ENCODE results near the gene RPAIN.
A peak's percentile ranks its signal among the peaks of the same experiment; 100 is the strongest.
"Not testable (repeated sequence)": the region's sequence is repeated elsewhere in the genome, so short reads cannot be mapped to it uniquely, and the experiment has no call there.

Gene RPAIN

DNA sequence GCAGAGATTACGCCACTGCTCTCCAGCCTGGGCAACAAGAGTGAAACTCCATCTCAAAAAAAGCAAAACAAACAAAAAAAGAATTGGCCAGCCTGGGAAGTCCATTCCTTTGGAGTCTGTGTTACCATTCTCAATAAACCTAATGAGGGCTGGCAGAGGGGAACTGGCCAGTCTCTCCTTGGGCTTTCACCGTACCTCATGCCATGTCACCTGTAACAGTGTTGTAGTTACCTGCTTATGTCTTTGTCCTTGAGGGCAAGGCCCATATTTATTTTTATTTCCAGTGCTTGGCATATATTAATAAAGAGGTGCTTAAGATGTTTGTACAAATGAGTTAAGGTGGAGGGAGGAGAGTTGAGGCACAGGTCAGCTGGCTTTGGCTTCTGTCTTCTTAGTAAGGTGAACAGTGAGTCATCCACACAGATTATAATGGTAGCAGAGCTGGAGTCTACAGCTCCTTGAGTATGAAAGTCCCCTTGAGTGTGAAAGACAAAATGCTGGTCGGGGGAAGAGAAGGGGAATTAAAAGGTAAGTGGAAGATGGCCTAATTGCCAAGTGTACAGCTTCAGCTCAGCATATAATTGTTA lies 10.5 kb downstream of the RPAIN start:
- DNase-seq, result no peak

DNA sequence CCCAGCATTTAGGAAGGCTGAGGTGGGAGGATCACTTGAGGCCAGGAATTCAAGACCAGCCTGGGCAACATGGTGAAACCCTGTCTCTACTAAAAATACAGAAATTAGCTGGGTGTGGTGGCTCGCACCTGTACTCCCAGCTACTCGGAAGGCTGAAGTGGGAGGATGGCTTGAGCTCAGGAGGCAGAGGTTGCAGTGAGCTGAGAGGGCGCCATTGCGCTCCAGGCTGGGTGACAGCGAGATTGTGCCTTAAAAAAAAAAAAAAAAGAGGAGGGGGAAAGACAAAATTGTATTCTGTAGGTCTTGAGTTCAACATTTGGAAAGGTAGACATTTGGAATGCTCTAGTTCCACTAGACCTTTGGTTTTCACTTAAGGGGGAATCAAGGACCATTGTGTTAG lies 11.3 kb downstream of the RPAIN start:
- DNase-seq, result not testable (repeated sequence)

DNA sequence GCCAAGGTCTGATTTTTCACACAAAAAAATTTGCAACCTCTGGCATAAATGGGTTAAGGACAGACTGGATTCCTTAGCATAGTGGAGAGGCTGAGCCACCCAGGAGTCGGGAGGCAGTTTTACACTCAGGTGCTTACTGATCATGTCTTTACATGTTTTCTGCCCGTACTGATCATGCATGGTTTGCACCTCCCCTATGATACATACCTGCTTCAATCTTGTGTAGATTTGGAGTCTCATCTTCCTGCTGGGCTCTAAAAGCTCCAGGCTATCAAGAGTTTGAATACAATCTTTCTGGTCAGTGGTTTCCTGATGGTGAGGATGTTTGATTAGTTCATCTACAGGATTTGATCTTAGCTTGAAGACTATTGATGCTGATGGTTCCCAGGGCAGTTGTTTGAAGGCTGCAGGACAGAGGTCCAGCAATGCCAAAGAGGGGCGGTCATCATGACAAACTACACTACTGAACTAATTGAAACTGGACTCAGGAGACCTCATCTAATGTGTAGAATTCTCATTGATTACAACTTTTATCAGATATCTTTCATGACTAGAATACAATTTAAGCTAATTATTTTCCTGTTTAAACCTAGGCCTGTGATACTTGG lies 12.1 kb downstream of the RPAIN start:
- no peak for DNase-seq

DNA sequence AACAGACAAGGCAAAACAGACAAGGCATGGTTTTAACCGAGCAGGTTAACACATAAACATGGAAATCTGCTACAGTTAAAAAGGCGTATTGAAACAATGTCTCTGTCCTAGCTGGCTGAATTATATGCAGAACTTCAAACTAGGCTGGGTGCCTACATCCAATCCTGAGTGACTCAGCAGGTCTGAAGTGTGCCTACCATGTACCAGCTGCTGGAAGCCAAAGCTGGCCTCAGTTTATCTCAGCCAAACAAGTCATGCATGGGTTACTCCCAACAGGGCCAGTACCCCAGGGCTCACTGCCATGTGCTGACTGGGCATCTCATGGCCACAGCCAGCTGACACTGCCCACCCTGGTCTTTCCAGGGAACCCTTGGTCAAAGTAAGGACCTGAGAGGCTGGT lies 15.0 kb downstream of the RPAIN start:
- DNase-seq, result no peak

DNA sequence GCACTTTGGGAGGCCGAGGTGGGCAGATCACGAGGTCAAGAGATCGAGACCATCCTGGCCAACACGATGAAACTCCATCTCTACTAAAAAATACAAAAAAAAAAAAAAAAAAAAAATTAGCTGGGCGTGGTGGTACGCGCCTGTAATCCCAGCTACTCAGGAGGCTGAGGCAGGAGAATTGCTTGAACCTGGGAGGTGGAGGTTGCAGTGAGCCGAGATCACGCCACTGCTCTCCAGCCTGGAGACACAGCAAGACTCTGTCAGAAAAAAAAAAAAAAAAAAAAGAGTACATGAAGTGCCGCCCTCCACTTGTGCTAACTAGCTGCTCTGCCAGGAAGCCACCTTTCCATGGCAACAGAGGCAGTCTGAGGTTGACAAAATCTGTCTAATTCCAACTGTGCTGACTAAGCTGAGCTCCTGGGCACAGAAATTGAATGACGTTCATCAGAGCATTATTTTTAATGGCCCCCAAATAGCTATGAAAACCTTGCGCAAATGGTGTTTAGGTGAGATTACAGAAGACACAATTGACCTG lies 15.9 kb downstream of the RPAIN start:
- not testable (repeated sequence) for DNase-seq

DNA sequence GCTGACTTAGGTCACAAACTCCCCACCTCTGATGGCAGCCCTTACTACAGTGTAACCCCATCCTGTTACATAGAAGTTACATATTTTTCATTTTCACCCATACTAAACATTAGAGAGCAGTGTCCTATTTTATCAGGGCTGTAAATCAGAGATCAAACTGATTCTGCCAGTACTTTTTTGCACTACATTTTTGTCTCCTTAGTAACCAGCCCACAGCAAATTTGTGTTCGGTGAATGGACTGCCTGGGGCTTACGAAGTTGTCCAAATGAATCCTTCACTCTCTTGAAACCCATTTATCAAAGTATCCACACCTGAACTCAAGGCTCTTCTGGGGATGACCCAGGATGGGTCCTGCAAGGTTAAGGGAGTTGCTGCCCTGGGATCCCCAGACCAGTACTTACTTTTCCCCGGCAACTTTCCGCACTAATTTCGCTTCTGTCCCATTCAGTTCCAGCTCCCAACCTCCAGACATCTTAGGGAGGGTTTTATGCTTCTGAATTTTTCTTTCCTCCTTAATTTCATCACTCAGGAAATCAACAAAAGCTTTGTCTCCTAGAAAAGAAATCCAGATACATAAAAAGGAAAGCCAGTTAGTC lies 17.8 kb downstream of the RPAIN start:
- no peak for DNase-seq

DNA sequence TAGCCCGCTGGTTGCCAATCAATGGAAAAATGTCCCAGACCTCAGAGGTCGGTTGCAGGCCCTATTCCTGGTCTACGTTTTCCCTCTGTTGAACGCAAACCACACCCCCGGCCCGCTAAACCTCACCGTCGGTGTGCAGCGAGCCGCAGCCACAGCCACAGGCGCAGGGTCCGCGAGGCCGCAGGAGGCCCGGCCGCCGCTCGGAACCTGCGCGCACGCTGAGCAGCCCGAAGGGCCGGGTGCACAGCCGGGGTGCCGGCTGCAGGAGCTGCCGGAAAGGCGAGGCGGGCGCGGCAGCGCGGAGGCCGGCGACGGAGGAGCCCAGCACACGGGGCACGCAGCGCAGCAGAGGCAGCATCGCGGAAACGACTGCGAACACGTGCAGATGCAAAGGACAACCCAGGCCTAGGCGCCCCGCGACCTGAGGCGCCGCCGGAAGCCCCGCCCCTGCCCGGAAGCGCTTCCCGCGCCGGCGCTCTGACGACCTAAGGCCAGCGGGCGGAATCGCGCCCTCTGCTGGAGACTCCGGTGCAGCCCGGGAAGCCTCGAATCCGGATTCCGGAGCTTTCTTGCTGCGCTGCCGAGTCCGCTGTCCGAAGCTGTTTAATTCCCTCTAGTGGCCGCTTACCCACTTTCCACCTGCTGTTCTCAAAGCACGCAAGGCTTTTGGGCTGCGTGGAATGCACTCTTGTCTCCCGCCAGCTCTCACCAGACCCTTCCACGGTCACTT lies 18.9 kb downstream of the RPAIN start, which contains the start of gene C1QBP:
C1QBP (minus strand) TSS at position 440 of the 730 bp plus-strand sequence; CDS start at position 358, 82 bp downstream.
- DNase-seq, result peak; percentile 77

DNA sequence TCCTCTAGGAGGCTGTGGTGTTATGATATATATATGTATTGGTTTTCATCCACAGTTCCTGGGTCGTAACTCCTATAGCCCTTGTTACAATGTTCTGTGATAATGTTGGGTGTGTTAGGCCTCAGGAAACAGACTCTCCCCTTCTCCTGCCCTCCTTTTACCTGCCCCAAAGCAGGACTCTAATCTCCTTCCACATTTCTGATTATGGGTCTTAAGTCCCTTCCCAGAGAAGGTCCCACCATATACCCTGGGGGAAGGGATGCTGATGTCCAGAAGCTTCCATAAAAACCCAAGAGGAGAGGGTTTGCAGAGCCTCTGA lies 19.4 kb downstream of the RPAIN start:
- no peak for DNase-seq

DNA sequence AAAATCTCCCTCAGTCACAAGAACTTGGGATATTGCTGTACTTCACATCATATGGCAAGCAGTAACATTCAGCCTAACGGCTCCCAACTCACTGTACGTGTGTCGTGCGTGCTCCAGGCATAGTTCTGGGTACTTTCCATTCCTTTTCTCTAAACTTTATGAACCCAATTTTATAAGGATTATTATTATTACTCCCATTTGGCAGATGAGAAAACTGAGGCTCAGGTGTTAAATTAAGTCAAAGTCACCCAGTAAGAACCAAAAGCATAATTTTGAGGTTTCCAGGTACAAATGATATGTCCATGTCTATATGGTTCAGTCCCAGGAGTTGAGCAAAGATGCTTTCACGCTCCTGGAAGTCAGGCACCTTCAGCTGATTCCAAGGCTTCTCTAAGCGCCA lies 23.7 kb downstream of the RPAIN start:
- DNase-seq, result no peak

DNA sequence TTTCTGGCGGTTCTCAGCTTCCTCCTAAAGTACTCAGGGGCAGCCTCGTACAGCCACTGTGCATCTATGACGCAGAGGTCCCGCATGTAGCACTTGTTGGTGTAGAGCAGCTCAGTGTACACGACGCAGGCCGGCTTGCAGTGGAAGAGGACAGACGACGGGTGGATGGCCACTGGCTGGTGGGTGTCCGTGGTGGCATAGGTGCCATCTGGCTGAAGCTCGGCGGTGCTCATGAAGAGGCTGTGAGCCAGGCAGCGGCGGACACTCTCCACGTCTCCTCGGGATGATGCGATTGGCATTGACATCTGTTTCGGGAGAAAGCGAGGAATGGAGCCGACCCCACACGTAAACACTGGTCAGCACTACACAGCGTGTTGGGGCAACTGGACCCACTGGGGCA lies 24.2 kb downstream of the RPAIN start:
- no peak for DNase-seq

DNA sequence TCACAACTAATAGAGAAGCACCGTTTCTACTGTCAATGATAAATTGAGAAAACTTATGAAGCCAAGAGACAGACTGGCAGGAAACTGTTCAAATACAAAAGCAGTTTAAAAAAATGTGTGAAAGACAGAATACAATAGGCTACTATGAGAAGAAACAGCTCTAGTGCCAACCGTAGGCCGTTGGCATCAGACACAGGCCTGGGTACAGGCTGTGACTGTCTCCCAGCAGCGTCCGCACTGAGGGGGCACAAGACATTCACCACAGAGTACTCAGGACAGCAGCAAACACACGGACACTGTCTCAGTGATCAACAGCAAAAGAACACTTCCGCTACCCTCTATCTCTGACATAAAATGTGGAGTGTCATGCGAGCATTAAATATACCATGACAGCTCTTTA lies 26.8 kb downstream of the RPAIN start:
- no peak for DNase-seq

DNA sequence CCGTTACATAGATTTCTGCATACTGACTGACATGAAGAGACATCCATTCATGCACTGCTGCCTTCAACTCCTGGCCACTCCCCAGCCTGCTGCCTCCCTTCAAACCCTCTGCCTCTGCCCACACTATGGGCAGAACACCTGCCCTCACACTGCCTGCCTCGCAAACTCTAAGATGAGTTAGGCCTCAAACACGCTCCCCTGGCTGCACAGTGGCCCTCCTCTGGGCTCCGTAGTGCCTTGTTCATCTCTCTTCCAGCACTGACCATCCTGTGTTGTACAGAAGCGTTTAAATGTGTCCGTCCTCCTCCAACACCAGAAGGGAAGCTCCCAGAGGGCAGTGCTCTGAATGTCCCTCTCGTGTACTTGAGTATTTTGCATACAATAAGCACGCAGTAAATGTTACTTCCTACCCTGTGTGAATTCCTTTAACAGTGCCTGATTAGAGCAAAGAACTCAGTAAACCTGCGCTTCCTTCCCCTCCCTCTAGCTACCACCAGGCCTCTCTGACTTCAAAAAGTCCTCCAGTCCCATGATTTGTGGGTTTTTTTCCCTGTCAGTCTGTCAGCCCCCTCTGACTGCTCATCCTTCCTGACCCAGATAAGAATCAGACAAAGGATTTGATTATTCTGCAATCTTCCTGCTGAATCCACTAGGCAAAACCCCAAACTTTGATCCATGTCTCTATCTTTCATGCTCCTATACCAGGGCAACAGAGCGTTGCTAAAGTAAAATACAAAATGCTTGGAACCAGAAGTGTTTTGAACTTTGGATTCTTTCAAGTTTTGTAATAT lies 44.9 kb downstream of the RPAIN start:
- no peak for DNase-seq

DNA sequence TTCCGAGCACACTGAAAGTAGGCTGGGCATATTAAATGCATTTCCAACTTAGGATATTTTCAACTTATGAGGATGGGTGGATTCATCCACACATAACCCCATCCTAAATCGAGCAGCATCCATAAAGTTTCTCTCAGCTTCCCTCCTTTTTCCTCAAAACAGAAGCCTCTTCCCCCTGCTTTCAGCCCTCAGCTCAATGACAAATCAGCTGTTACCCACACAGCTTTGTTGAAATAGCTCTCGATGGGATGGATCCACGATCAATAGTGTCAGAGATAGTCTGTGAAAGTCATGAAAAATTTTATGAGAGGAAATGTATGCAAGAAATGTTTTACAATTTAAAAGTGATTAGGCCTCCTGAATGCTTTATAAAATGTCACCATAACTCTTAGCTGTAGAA lies 46.3 kb downstream of the RPAIN start:
- no peak for DNase-seq

DNA sequence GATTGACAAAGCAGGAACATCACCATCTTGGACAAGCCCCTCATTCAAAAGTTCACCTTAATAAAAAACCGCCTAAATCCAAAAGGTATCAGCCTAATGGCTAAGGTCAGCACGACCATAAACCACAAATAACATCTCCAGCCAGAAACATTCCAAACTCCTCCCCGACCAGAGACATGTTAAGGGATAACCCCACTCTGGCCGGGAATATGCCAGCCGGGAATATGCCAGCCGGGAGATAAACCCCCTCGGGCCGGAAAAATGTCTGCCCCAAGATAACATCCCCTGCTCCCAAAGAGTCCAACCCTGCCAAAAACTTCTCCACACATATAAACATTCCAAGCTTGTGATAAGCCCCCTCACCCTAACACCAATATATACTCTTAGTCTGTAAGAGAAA lies 47.4 kb downstream of the RPAIN start:
- no peak for DNase-seq

DNA sequence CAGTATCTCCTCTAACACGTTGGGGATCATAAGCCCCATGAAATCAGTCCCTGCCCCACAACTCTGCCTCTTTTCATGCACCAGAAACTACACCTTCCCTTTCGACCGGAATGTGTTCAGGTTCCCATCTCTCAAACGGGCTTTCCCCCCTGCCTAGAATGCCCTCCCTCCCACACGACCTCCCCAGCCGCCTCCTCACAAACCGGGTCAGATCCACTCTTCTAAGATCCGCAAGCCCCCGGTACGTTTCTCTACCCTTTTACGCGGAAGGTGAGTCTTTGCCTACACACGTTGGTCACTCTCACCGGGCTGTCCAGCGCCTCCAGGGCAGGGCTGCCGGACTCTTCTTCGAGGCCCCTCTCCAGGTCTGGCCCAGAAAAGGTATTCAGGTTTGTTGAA lies 48.1 kb downstream of the RPAIN start:
- peak; percentile 4 for DNase-seq

DNA sequence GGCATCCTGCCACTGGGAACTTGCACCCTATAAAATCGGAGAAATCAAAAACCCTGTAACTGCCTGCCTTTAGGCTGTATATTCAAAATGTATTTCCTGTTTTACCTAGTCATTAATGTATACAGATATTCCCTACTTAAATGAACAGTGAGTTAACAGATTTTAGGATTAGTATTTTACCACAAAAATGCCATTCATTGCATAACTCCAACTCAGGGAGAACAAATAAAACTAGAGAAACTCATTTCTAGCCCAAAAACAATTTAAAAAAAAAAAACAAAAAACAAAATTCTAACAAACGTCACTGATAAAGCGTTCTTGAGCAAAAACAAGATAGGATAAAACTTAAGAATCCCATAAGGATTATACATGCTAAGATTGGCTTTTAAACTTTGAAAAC lies 52.5 kb downstream of the RPAIN start:
- no peak for DNase-seq

DNA sequence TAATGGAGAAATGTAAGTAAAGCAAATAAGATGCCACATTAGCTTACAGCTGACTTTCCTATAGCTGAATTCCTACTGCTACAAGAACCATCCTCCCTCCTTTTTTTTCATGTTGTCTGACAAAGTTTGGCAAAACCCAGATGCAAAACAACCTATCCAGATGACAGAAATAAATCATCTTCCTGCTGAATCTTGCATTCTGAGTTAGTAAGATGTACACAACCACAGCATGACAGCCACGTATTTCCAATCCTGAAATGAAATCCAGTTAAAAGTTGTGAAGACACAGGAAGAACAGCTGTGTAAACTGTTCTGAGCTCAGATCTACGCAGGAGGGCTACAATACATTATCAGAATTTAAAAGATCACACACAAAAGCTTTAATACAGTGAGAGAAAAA lies 53.9 kb downstream of the RPAIN start:
- no peak for DNase-seq

DNA sequence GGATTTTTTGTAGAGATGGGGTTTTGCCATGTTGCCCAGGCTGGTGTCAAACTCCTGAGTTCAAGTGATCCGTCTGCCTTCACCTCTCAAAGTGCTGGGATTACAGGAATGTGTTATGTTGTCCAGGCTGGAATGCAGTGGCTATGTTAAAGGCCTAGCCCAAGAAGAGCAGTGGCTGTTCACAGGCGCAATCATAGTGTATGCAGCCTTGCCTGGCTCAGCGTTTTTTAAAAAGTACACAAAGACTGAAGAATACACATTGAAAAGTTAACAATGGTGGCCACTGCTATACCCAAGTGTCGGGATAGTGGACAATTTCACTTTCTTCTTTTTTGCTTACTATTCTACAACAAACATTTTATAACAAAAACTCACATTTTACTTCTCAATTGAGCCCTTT lies 59.0 kb downstream of the RPAIN start:
- no peak for DNase-seq

DNA sequence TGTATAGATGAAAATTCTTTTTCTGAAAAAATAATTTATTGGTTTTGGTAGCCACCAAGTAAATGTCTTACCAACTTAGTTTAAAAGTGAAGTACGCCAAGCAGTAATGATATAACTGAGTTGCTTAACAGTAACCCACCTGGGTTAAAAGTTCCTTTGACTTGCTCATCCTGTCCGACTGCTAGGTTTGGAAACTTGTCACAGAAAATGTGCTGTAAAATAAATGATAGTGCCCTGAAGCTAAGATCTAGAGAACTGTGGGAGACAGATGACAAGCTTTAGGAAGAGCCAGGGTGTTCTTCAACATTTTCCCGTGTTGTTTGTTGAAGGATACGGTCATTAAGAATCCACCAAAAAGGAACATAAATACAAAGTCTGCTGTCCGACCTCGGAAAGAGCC lies 61.0 kb downstream of the RPAIN start:
- DNase-seq, result no peak

DNA sequence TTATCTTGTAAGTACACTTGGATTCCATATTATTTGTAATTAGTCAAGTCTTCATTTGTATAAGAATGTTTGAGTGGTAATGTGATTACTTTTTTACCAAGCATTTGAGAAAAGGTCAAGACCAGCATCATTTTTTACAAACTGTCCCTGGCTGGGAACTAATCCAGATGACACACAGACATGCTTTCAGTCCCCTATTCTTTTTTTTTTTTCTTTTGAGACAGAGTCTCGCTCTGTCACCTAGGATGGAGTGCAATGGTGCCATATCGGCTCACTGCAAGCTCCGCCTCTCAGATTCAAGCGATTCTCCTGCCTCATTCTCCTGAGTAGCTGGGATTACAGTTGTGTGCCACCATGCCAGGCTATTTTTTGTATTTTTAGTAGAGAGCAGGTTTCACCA lies 61.5 kb downstream of the RPAIN start:
- DNase-seq, result no peak
